ENCODE data around the gene EMC1. TPM values are rescaled to one million over a fixed set of nuclear protein-coding genes. Genes with fewer than 3 reads are reported as not detected.

Gene EMC1
- polyA plus RNA-seq, 1 of the 3 experiments (the other 2 are of a cell fraction) = 87.6 TPM

GRCh38 chr1:19202396-19202795, 48.9 kb downstream of the EMC1 start:
- Histone ChIP-seq H3K4me1 (ENCODE audit: control insufficient read depth in 1 of 2, insufficient read depth in 2 of 2, low read depth in 1 of 2, low read length in 1 of 2) (peaks cover 6 to 14% of the 10 kb centered on the region in 2 experiments), H3K9me3 (no peaks in the 10 kb centered on the region), H3K9me2 (no peaks in the 10 kb centered on the region), H3K79me2 (ENCODE audit: insufficient read depth) (peaks cover 92% of the 10 kb centered on the region), H3K36me3 (replicated peaks in 1 of 2; ENCODE audit: control insufficient read depth in 1 of 2, insufficient read depth in 2 of 2, low read length in 1 of 2) (peaks cover 18 to 32% of the 10 kb centered on the region in 2 experiments), H4K20me1 (ENCODE audit: insufficient read depth) (peaks cover 87% of the 10 kb centered on the region), H3K27me3 (ENCODE audit: insufficient read depth) (no peaks in the 10 kb centered on the region), H3K9ac (no peak overlapping the region), H3K27ac (ENCODE audit: low read depth in 2 of 2, low read length in 1 of 2) (no peak overlapping the region), H3K4me3 (ENCODE audit: low read depth in 2 of 2, low read length in 1 of 2) (no peak overlapping the region), H3K4me2 (no peak overlapping the region), H2AFZ (ENCODE audit: low read depth) (no peak overlapping the region), H3F3A (replicated peaks; ENCODE audit: insufficient read depth) (peaks cover 30% of the 10 kb centered on the region)
- ChIA-PET CTCF (interaction anchor here (1.0 kb wide), 1 partner anchor 24 kb away, joined by 3 read pairs; no protein-coding TSS in a partner anchor), POLR2A (no interaction called here)
- no peak for TF ChIP-seq IRF3 (IDR thresholded peaks at IDR 0.05; ENCODE audit: low read depth, low read length)
- 95% methylated on average over 3 of the region's 3 CpGs for WGBS (ENCODE audit: low lambda C conversion rate)
- DNase-seq = no peak

DNA sequence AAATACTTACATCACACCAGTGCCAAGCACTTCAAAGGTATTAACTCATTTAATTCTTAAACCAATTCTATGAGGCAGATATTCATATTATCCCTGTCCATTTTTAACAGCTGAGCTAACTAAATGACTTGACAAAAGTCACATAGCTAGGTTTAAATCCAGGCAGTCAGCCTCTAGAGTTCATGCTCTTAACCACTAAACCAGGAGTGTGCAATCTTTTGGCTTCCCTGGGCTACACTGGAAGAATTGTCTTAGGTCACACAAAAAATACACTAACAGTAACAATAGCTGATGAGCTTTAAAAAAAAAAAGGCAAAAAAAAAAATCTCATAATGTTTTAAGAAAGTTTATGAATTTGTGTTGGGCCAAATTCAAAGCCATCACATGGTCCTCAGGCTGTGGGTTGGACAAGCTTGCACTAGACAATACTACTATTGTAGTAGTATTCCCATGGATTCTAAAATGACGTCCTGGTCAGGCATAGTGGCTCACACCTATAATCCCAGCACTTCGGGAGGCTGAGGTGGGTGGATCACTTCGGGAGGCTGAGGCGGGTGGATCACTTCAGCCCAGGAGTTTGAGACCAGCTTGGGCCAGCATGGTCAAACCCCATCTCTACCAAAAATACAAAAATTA, 51.2 kb downstream of the EMC1 start:
- peaks cover 22% of the 10 kb centered on the region for H3F3A ChIP-seq (replicated peaks; ENCODE audit: insufficient read depth)
- no peaks in the 10 kb centered on the region for H3K9me2 ChIP-seq
- H3K27me3 ChIP-seq (ENCODE audit: insufficient read depth) = no peaks in the 10 kb centered on the region
- H3K27ac ChIP-seq (ENCODE audit: low read depth in 2 of 2, low read length in 1 of 2) = no peak overlapping the region
- DNase-seq = no peak
- WGBS (ENCODE audit: low lambda C conversion rate) = 91% methylated on average over 4 of the region's 4 CpGs
- no peaks in the 10 kb centered on the region for H3K9me3 ChIP-seq
- H3K4me3 ChIP-seq (ENCODE audit: low read depth in 2 of 2, low read length in 1 of 2) = no peak overlapping the region
- CTCF ChIA-PET = interaction anchor here (0.7 to 1.8 kb wide), 5 partner anchors 9 to 43 kb away, joined by 3 to 4 read pairs (median 3); no protein-coding TSS in a partner anchor
- POLR2A ChIA-PET = interaction anchor here (0.6 kb wide), 1 partner anchor 539 kb away, joined by 3 read pairs; no protein-coding TSS in a partner anchor
- H3K9ac ChIP-seq = no peak overlapping the region
- no peak overlapping the region for H3K4me2 ChIP-seq
- peaks cover 64% of the 10 kb centered on the region for H4K20me1 ChIP-seq (ENCODE audit: insufficient read depth)
- TF ChIP-seq NFIC (IDR thresholded peaks at IDR 0.05; ENCODE audit: borderline replicate concordance) (no peak), GATA2 (CRISPR knock-in tag; IDR thresholded peaks at IDR 0.05) (no peak), CHD2 (IDR thresholded peaks at IDR 0.05; ENCODE audit: low read length, partially characterized antibody) (no peak), SIN3A (IDR thresholded peaks at IDR 0.05; ENCODE audit: borderline replicate concordance, low read depth, low read length) (no peak), ELF1 (IDR thresholded peaks at IDR 0.05) (no peak), GABPA (IDR thresholded peaks at IDR 0.05; ENCODE audit: low read depth) (no peak), TEAD4 (IDR thresholded peaks at IDR 0.05; ENCODE audit: borderline replicate concordance, insufficient read depth) (no peak), FOSL2 (IDR thresholded peaks at IDR 0.05; ENCODE audit: borderline replicate concordance, low read depth) (no peak), PBX3 (IDR thresholded peaks at IDR 0.05) (no peak), MAX (IDR thresholded peaks at IDR 0.05; ENCODE audit: low read depth) (no peak), TCF12 (IDR thresholded peaks at IDR 0.05) (no peak), RCOR1 (IDR thresholded peaks at IDR 0.05; ENCODE audit: low read length) (no peak), MEF2A (IDR thresholded peaks at IDR 0.05; ENCODE audit: borderline replicate concordance, low read depth) (no peak), YY1 (IDR thresholded peaks at IDR 0.05; ENCODE audit: low read depth) (no peak), RFX5 (IDR thresholded peaks at IDR 0.05; ENCODE audit: low read length) (no peak), RXRA (IDR thresholded peaks at IDR 0.05; ENCODE audit: borderline replicate concordance, low read depth) (no peak), POLR2AphosphoS5 (IDR thresholded peaks at IDR 0.05; ENCODE audit: low read depth, low read length) (no peak)
- H3K4me1 ChIP-seq (ENCODE audit: control insufficient read depth in 1 of 2, insufficient read depth in 2 of 2, low read depth in 1 of 2, low read length in 1 of 2) = peaks cover 0 to 14% of the 10 kb centered on the region in 2 experiments; a peak in 2 of 4 replicates
- H2AFZ ChIP-seq (ENCODE audit: low read depth) = no peak overlapping the region
- peaks cover 39 to 48% of the 10 kb centered on the region in 2 experiments for H3K36me3 ChIP-seq (replicated peaks in 1 of 2; ENCODE audit: control insufficient read depth in 1 of 2, insufficient read depth in 2 of 2, low read length in 1 of 2)
- H3K79me2 ChIP-seq (ENCODE audit: insufficient read depth) = peaks cover 82% of the 10 kb centered on the region

Measured in SK-N-SH (cell line).